ENCODE measurements around the gene SEMA4C.

DNA sequence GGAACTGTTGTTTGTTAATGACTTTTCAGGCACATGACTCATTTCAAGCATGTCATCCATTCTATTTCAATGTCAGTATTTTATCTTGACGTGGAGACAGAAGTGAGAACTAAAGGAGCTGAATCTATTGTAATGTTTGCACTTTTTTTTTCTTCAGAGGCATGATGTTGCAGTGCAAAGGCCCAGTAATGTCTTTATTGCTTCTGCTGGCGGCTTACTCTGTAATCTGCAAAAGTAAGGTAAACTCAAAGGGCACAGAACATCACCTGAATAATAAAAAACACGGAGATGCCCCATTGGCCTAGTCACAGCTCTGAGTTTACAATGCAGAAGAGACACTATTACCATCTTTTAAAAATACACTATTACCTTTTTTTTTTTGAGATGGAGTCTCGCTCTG lies 56.2 kb downstream of the SEMA4C start:
- TF ChIP-seq, protein P1, sequence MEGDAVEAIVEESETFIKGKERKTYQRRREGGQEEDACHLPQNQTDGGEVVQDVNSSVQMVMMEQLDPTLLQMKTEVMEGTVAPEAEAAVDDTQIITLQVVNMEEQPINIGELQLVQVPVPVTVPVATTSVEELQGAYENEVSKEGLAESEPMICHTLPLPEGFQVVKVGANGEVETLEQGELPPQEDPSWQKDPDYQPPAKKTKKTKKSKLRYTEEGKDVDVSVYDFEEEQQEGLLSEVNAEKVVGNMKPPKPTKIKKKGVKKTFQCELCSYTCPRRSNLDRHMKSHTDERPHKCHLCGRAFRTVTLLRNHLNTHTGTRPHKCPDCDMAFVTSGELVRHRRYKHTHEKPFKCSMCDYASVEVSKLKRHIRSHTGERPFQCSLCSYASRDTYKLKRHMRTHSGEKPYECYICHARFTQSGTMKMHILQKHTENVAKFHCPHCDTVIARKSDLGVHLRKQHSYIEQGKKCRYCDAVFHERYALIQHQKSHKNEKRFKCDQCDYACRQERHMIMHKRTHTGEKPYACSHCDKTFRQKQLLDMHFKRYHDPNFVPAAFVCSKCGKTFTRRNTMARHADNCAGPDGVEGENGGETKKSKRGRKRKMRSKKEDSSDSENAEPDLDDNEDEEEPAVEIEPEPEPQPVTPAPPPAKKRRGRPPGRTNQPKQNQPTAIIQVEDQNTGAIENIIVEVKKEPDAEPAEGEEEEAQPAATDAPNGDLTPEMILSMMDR (IDR thresholded peaks at IDR 0.05) = no peak
- no peak for TF ChIP-seq POLR2A (IDR thresholded peaks at IDR 0.05)

All from heart left ventricle (tissue), 13 donors.